ENCODE results near the gene PLEKHA8. TPM values are rescaled to one million over a fixed set of nuclear protein-coding genes. Genes with fewer than 3 reads are reported as not detected.

PLEKHA8 gene
- total RNA-seq, 1 experiment from 2014 or later = 29.2 TPM

- Histone ChIP-seq H3K27me3 (ENCODE audit: control insufficient read depth, insufficient read depth, low read length) (no peaks in the 10 kb centered on the region), H3K36me3 (replicated peaks; ENCODE audit: control insufficient read depth, insufficient read depth, low read length) (peaks cover 7% of the 10 kb centered on the region), H3K4me3 (ENCODE audit: insufficient read depth, low read depth, low read length) (no peak overlapping the region)
- no peak for DNase-seq
Measured at GRCh38 chr7:30065746-30066145, 37.5 kb downstream of the PLEKHA8 start.

GRCh38 chr7:30066687-30067086 lies 38.5 kb downstream of the PLEKHA8 start:
- H3K36me3 ChIP-seq (replicated peaks; ENCODE audit: control insufficient read depth, insufficient read depth, low read length) = peaks cover 7% of the 10 kb centered on the region
- DNase-seq = no peak
- no peaks in the 10 kb centered on the region for H3K27me3 ChIP-seq (ENCODE audit: control insufficient read depth, insufficient read depth, low read length)
- no peak overlapping the region for H3K4me3 ChIP-seq (ENCODE audit: insufficient read depth, low read depth, low read length)

- no peak for DNase-seq
- peaks cover 5% of the 10 kb centered on the region; the same call in 1 of the 2 replicates for H3K36me3 ChIP-seq (replicated peaks; ENCODE audit: control insufficient read depth, insufficient read depth, low read length)
- H3K27me3 ChIP-seq (ENCODE audit: control insufficient read depth, insufficient read depth, low read length) = no peaks in the 10 kb centered on the region
- no peak overlapping the region for H3K4me3 ChIP-seq (ENCODE audit: insufficient read depth, low read depth, low read length)
Measured at GRCh38 chr7:30068117-30068516, 39.9 kb downstream of the PLEKHA8 start.

GRCh38 chr7:30069096-30069867 lies 41.1 kb downstream of the PLEKHA8 start:
- H3K27me3 ChIP-seq (ENCODE audit: control insufficient read depth, insufficient read depth, low read length) = no peaks in the 10 kb centered on the region

GRCh38 chr7:30070052-30070451 lies 41.8 kb downstream of the PLEKHA8 start:
- DNase-seq = no peak
- H3K36me3 ChIP-seq (replicated peaks; ENCODE audit: control insufficient read depth, insufficient read depth, low read length) = peaks cover 1% of the 10 kb centered on the region; the same call in 1 of the 2 replicates
- H3K4me3 ChIP-seq (ENCODE audit: insufficient read depth, low read depth, low read length) = no peak overlapping the region
- H3K27me3 ChIP-seq (ENCODE audit: control insufficient read depth, insufficient read depth, low read length) = no peaks in the 10 kb centered on the region

More at GRCh38 chr7:30069096-30069867, 41.1 kb downstream of the PLEKHA8 start:
- no peak for DNase-seq
- Histone ChIP-seq H3K4me3 (ENCODE audit: insufficient read depth, low read depth, low read length) (no peak overlapping the region), H3K36me3 (replicated peaks; ENCODE audit: control insufficient read depth, insufficient read depth, low read length) (peaks cover 3% of the 10 kb centered on the region; the same call in 1 of the 2 replicates)

GRCh38 chr7:30072735-30073134 lies 44.5 kb downstream of the PLEKHA8 start:
- DNase-seq = no peak
- Histone ChIP-seq H3K36me3 (replicated peaks; ENCODE audit: control insufficient read depth, insufficient read depth, low read length) (0 out of 2 replicates have a peak, but pooled peaks cover 1% of the 10 kb centered on the region), H3K27me3 (ENCODE audit: control insufficient read depth, insufficient read depth, low read length) (no peaks in the 10 kb centered on the region), H3K4me3 (ENCODE audit: insufficient read depth, low read depth, low read length) (no peak overlapping the region)

GRCh38 chr7:30074422-30075030 lies 46.3 kb downstream of the PLEKHA8 start:
- Histone ChIP-seq H3K4me3 (ENCODE audit: insufficient read depth, low read depth, low read length) (no peak overlapping the region), H3K36me3 (replicated peaks; ENCODE audit: control insufficient read depth, insufficient read depth, low read length) (peaks cover 4% of the 10 kb centered on the region), H3K27me3 (ENCODE audit: control insufficient read depth, insufficient read depth, low read length) (no peaks in the 10 kb centered on the region)
- no peak for DNase-seq

- no peak for DNase-seq
- Histone ChIP-seq H3K36me3 (replicated peaks; ENCODE audit: control insufficient read depth, insufficient read depth, low read length) (peaks cover 2% of the 10 kb centered on the region), H3K4me3 (ENCODE audit: insufficient read depth, low read depth, low read length) (no peak overlapping the region), H3K27me3 (ENCODE audit: control insufficient read depth, insufficient read depth, low read length) (no peaks in the 10 kb centered on the region)
Measured at GRCh38 chr7:30076411-30076810, 48.2 kb downstream of the PLEKHA8 start.

GRCh38 chr7:30078280-30078679 lies 50.1 kb downstream of the PLEKHA8 start:
- no peak for DNase-seq
- Histone ChIP-seq H3K27me3 (ENCODE audit: control insufficient read depth, insufficient read depth, low read length) (no peaks in the 10 kb centered on the region), H3K4me3 (ENCODE audit: insufficient read depth, low read depth, low read length) (no peak overlapping the region), H3K36me3 (replicated peaks; ENCODE audit: control insufficient read depth, insufficient read depth, low read length) (peaks cover 2% of the 10 kb centered on the region)

GRCh38 chr7:30079880-30080279 lies 51.7 kb downstream of the PLEKHA8 start:
- DNase-seq = no peak
- Histone ChIP-seq H3K4me3 (ENCODE audit: insufficient read depth, low read depth, low read length) (no peak overlapping the region), H3K36me3 (replicated peaks; ENCODE audit: control insufficient read depth, insufficient read depth, low read length) (peaks cover 2% of the 10 kb centered on the region), H3K27me3 (ENCODE audit: control insufficient read depth, insufficient read depth, low read length) (no peaks in the 10 kb centered on the region)

GRCh38 chr7:30080818-30081217 lies 52.6 kb downstream of the PLEKHA8 start:
- Histone ChIP-seq H3K4me3 (ENCODE audit: insufficient read depth, low read depth, low read length) (no peak overlapping the region), H3K27me3 (ENCODE audit: control insufficient read depth, insufficient read depth, low read length) (no peaks in the 10 kb centered on the region), H3K36me3 (replicated peaks; ENCODE audit: control insufficient read depth, insufficient read depth, low read length) (peaks cover 2% of the 10 kb centered on the region)
- no peak for DNase-seq

- H3K27me3 ChIP-seq (ENCODE audit: control insufficient read depth, insufficient read depth, low read length) = no peaks in the 10 kb centered on the region
- DNase-seq = no peak
- no peak overlapping the region for H3K4me3 ChIP-seq (ENCODE audit: insufficient read depth, low read depth, low read length)
- H3K36me3 ChIP-seq (replicated peaks; ENCODE audit: control insufficient read depth, insufficient read depth, low read length) = peaks cover 2% of the 10 kb centered on the region
Measured at GRCh38 chr7:30082686-30083085, 54.5 kb downstream of the PLEKHA8 start.

- no peak for DNase-seq
- peaks cover 2% of the 10 kb centered on the region for H3K36me3 ChIP-seq (replicated peaks; ENCODE audit: control insufficient read depth, insufficient read depth, low read length)
- no peaks in the 10 kb centered on the region for H3K27me3 ChIP-seq (ENCODE audit: control insufficient read depth, insufficient read depth, low read length)
- no peak overlapping the region for H3K4me3 ChIP-seq (ENCODE audit: insufficient read depth, low read depth, low read length)
Measured at GRCh38 chr7:30083334-30083733, 55.1 kb downstream of the PLEKHA8 start.

- H3K4me3 ChIP-seq (ENCODE audit: insufficient read depth, low read depth, low read length) = no peak overlapping the region
- no peaks in the 10 kb centered on the region for H3K27me3 ChIP-seq (ENCODE audit: control insufficient read depth, insufficient read depth, low read length)
- no peak for DNase-seq
- no peaks in the 10 kb centered on the region for H3K36me3 ChIP-seq (replicated peaks; ENCODE audit: control insufficient read depth, insufficient read depth, low read length)
Measured at GRCh38 chr7:30084212-30084611, 56.0 kb downstream of the PLEKHA8 start.

- no peak for DNase-seq
- Histone ChIP-seq H3K4me3 (ENCODE audit: insufficient read depth, low read depth, low read length) (no peak overlapping the region), H3K36me3 (replicated peaks; ENCODE audit: control insufficient read depth, insufficient read depth, low read length) (no peaks in the 10 kb centered on the region), H3K27me3 (ENCODE audit: control insufficient read depth, insufficient read depth, low read length) (no peaks in the 10 kb centered on the region)
Measured at GRCh38 chr7:30086529-30086928, 58.3 kb downstream of the PLEKHA8 start.
